ENCODE data around the gene SVEP1.
"Not testable (repeated sequence)": the region's sequence is repeated elsewhere in the genome, so short reads cannot be mapped to it uniquely, and the experiment has no call there.

Gene SVEP1

DNA sequence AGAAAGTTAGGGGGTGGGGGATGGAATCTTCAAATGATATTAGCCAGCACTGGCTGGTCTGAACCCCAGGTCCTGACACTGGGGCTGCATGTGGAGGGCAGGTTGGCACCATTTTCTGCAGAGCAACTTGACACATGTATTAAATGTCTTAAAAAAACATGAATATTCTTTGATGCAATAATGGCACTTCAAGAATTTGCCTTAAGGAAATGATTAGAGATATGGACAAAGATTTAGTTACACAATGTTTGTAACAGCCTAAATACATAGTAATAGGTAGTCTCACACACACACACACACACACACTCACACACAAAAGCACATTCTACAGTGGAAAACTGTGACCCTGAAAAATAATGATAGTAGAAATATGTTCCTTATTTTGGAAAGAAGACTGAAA is 3.6 kb downstream of the SVEP1 start:
- no peak for DNase-seq

DNA sequence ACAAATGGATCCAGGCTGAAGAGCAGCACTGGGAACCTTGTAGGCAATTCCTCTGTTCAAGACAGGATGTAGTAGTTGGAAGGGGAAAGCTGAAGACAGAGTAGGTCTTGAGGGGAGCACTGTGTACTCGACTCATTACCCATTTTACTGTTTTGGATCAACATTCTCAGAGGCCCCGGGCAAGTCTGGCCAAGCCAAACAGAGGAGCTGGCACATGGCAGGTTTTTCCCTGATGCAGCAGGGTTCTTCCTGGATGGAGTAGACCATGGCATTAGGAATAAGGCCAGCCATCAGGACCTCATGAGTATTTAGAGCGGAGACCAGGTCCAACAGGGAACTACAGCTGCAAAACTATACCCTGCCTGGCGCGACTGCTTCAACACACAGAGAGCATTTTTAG is 4.4 kb downstream of the SVEP1 start:
- DNase-seq: no peak

DNA sequence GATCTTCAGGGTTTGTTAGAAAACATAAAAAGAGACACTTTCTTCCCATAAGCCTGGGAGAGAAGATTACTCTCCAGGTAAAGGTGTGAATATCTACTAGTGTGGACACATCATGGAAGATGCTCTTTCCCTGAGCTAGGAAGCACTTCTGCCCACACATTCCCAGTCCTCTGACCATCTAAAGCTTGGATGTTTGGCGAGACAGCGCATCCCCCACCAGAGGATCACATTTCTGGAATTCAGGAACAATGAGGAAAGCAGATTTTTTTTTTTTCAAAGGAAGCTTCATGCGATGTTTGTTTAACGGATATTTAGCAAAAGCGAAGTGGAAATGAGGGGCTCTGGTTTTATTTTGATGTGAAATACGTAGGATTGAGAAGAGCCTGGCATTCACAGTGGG is 6.2 kb downstream of the SVEP1 start:
- DNase-seq: no peak

DNA sequence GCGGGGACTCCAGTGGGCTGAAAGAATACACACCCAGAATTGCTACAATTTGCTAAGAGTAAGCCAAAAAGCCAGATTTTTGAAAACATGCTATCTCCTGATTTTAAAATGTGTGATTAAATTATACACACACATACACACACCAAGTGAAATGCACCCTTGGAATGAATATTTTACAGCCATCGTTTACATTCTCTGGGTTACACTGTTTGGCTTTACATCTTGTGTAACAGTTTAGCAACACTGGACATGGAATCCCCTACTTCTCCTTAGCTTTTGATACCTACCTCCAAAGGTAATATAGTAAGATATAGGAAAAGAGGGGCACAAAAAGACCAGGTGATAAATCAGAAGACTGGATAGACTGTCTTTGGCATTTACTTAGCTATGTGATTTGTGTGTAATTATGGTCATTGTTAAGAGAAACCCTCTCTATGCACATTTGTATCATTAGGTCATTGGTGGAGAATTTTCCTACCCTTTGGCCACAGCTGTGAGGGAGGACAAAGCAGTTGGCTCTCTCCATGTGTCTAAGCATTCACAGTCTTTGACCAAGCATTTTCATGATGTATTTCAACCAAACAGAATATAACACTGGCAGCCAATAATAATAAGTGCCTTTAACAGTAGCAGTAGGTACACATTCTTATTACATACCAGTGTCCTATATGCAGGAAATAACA is 7.6 kb downstream of the SVEP1 start:
- no peak for DNase-seq

DNA sequence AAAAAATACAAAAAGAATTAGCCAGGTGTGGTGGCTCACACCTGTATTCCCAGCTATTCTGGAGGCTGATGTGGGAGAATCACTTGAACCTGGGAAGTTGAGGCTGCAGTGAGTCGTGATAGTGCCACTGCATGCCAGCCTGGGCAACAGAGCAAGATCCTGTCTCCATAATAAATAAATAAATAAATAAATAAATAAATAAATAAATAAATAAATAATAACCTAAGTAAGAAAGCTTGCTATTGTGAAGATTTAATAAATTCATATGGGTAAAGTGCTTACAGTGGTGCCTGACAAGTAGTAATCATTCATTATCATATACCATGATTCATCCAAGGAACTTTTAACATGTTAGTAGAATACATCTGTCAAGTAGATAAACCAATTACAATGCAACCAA is 13.4 kb downstream of the SVEP1 start:
- DNase-seq: no peak

DNA sequence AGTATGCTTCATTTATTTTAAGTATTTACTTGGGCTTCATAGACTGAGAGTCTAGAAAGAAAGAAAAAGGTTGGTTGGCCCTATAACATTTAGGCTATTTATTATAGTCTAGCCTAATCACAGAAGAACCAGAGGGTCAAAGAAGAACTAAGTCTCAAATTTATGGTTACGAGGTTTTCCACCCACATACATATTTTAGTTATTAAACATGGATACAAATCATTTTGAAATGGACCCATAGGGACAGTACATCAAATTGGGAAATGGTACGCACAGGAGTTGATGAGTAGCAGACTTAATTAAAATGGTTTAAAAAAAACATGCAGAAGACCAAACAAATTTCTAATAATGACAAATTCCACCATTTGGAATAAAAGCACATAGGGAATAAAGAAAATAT is 17.7 kb downstream of the SVEP1 start:
- no peak for DNase-seq

DNA sequence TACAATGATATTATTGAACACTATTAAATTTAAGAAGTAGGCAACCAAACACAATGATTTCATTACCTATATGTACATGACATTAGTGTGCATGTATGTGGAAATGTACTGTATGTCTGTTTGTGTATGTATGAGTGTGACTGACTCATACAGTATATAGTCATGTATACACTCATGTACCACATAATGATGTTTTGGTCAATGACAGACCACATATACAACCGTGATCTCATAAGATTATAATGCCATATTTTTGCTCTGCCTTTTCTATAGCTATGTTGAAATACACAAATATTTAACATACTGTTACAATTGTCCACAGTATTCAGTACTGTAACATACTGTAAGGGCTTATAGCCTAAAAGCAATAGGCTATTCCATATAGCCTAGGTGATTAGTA is 19.7 kb downstream of the SVEP1 start:
- DNase-seq: no peak

DNA sequence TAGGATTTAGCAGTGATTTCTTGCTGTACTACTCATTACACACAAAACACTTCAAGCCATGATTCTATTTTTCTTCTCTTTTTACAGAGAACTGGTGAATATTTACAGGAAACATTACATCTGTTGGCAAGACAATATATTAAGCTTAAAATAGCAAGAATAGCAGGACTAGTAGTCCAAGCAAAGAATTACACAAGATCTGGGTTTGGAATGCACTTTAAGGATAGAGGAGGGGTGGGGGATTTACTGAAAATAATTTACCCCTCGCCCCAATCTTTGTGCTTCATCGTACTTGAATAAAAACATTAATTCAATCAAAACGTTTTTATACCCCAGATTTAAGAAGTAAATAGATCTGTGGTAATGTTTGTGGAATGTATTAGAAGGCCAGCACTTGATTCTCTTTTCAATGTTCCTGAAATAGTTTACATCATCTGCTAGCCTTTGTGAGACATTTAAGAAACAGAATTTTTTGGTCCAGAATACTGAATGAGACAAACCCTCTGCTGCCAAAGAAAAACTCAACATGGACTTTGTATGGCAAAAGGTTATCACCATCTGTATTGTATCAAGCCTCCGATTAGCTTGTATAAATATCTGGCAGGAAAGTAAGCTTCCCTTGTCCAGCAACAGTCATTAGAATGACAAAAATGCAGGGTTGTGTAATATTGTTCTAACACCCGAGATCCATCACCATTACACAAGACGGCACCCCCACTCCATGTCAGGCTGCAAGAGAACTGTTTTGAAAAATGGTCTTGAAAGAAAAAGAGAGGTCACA is 23.8 kb downstream of the SVEP1 start:
- no peak for DNase-seq

DNA sequence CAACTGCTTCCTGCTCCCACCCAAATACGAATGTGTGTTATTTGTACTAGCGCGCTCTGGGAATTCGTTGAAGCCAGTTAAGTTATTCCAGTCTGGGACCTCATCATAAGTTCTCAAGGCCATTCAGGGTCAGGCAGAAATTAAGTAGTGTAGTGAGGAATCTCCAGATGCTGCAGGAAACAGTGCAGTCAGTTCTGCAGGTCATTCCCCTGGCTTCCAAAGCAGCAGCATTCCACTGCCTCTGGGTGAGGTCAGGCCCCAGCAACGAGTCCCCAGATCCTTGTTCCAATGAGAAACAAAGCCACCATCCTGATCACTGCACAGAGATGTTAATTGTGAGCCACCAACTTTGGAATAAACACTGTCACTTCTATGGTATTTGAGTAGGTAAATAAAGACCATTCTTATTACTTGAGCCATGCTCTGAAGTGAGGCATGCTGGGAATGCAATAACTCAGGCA is 33.1 kb downstream of the SVEP1 start:
- no peak for DNase-seq

DNA sequence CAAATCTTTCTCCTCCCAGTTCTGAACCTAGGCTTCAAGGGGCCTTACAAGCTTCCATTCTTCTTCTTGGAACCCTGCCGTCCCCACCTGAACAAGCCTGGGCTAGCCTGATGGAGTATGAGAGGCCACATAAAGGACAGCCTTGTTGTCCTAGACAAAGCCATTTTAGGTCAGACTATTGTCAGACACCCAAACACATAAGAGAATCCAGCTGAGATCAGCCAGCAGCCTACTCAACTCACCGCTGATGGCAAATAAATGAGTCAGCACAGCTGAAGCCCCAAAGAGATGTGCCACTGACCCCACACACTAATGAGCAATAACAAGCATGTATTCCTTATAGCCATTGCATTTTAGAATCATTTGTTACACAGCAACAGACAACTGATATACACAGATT is 33.8 kb downstream of the SVEP1 start:
- DNase-seq: no peak

DNA sequence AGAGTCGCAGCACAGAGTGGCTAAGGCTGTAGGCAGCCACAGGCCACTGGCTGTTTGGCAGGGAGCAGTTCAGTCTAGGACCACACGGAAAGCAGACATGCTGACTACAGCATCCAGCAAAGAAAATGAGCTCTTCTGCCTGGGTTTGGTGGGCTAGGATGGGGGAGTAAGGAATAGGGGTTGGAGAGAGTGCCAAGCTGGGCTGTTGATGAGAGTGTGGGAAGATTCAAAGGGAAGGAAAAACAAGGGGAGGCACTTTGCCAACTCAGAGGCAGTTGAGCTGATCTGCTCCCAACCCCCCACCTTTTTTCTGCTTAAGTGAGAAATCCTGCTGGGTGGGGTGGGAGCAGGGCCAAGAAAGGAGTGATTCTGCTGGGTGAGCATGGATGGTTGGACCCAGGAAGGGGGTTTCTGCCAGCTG is 35.9 kb downstream of the SVEP1 start:
- no peak for DNase-seq

DNA sequence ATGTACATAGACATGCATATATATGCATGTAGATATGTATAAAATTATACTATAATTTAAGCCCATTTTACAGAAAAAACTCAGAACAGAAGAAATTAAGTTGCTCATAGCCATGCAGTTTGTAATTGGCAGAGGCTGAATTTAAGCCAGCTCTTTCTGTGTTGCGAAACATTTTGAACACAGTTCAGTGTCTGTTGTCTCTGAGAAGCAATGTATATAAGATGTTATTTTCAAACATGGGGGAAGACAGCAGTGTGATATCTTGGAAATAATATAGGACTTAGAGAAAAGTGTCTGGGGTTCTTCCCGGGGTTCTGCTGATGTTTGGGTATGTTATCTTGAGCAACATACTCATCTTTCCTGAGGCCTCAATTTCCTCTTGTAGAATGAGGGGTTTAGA is 37.6 kb downstream of the SVEP1 start:
- no peak for DNase-seq

DNA sequence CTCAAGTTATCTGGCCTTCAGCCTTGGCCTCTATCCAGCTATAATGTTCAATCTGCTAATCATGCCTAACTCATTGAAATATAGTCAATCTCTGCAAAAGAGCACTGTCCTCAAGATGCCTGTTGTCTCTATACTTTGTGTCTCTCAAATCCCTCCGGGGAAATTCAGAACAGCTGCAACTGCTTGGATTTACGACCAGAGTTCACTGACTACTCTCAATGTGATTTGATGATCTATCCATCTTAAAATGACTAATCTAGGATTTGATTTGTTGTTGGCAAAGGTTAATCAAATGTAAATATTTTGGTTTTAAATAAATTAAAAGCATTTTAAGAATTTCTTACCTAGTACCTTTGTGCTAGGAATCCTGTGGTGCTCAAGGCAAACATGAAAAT is 40.9 kb downstream of the SVEP1 start:
- no peak for DNase-seq

DNA sequence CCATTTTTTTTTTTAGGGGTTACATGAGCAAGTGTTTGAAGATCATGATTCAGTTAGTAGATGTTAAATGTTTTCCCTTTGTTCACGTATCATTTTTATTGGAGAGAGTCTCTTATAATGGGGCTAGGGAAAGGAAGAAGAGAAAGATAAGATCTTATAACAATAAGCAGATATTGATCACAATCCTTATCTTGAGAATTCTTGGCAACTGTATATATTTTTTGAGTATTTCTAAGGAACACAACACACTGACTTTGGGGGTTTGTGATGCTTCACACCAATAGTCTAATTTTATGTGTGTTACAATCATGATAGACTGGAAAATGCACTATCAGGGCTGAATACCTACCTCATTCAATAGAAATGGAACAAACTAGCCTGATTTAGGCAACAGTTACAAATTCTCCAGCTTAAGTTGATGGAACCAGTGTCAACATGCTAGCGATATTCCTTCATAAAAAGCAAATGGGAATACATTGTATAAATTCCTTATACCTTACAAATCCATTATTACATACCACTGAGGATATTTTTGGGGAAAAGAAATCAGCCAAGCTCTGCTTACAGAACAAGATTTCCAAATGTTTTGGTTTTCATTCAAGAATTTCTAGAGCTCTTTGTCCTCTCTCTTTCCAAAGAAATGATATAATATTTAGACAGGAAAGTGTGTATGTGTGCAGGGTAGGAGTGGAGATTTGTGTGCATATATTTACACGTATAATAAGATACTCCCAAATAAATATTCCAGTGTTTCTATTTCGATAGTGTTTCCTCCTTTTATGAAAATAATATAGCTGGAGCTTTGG is 41.5 kb downstream of the SVEP1 start:
- no peak for DNase-seq

DNA sequence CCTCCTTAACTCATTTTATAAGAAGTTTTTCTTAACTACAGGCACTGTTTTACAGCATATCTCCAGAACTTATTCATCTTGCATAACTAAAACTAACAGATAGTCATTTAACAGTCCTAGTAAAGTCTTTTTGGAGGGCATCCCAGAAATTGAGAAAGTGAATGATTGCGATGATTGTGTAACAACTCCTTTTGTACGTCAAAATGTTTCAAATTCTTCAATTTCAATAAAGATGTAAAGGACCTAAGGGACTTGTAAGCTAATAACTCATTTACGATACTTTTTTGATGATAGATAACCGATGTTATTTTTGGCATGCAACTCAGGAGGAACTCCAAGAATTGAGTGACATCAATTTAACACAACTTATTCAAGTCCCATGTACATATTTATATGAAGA is 42.7 kb downstream of the SVEP1 start:
- DNase-seq: no peak

DNA sequence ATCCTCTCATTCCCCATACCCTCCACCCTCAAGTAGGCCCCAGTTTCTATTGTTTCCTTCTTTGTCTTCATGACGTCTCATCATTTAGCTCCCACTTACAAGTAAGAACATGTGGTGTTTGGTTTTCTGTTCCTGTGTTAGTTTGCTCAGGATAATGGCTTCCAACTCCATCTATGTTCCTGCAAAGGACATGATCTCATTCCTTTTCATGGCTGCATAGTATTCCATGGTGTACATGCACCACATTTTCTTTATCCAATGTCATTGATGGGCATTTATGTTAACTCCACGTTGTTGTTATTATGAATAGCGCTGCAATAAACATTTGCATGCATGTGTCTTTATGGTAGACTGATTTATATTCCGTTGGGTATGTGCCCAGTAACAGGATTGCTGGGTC is 45.4 kb downstream of the SVEP1 start:
- DNase-seq: not testable (repeated sequence)

DNA sequence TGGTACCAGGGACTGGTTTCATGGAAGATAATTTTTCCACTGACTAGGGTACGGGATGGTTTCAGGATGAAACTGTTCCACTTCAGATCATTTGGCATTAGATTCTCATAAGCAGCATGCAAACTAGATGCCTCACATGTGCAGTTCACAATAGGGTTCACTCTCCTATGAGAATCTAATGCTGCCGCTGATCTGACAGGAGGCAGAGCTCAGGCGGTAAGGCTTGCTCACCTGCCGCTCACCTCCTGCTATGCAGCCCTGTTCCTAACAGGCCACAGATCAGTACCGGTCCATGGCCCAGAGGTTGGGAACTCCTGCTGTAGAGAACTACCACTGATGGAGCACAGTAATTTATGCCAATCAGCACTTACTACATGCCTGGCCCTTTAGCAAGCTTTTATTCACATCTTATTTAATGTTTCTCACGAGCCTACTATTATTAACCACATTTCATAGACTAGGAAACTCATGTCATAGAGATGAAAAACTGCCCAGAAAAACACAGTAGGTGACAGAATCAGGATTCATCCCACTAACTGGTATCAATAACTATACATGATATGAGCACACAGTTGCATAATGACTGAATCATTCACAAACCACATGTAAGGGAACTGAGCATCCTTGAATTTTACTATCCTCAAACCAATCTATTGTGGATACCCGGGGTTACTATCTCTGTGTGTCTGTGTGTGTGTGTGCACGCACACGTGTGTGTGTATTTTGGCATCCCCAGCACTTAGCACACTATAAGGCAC is 46.5 kb downstream of the SVEP1 start:
- DNase-seq: no peak

DNA sequence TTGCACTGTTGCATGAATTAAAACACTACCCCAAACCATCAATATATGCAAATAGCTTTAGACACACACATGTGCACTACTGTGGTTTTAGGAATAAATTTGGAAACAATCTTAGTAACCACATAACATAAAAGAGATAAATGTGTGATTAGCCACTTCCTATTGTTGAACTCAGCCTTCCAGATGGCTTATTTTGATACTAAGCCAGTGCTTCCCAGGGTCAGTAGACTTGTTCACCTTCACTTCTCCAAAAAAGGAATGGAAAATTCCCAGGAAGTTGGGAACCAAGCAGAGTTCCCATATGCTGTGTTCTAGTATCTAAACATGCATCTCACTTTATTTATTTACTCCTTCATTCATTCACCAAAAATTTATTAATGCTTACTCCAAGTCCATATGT is 47.8 kb downstream of the SVEP1 start:
- DNase-seq: no peak

DNA sequence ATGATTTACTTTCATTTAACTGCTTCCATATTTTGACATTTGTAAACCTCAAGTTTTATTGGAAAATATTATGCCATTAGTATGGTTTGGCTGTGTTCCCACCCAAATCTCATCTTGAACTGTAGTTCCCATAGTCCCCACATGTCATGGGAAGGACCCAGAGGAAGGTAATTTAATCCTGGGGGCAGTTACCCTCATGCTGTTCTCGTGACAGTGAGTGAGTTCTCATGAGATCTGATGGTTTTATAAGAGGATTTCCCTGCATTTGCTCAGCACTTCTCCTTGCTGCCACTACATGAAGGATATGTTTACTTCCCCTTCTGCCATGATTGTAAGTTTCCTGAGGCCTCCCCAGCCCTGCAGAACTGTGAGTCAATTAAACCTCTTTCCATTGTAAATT is 48.3 kb downstream of the SVEP1 start:
- peak; percentile 6 to 9 for DNase-seq

DNA sequence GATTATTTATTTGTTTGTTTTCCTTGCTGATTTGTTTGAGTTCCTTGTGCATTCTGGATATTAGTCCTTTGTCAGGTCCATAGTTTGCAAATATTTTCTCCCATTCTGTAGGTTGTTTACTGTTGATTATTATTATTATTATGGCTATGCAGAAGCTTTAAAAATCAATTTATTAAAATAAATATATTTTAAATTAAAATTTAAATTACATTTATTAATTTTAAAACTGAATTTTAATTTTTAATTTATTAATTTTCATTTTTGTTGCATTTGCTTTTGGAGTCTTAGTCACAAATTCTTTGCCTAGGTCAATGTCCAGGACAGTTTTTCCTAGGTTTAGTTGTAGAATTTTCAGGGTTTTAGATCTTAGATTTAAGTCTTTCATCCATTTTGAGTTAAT is 50.9 kb downstream of the SVEP1 start:
- DNase-seq: no peak

DNA sequence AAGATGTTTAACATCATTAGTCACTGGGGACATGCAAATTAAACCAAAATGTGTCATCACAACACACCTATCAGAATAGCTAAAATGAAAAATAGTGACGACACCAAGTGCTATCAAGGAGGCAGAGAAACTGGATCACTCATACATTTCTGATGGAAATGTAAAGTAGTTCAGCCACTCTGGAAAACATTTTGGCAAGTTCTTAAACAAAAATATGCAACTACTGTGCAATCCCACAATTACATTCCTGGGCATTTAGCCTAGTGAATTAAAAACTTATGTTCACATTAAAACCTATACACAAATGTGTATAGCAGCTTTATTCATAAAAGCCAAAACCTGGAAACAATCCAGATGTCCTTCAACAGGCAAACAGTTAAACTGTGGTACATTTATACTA is 53.1 kb downstream of the SVEP1 start:
- DNase-seq: no peak

DNA sequence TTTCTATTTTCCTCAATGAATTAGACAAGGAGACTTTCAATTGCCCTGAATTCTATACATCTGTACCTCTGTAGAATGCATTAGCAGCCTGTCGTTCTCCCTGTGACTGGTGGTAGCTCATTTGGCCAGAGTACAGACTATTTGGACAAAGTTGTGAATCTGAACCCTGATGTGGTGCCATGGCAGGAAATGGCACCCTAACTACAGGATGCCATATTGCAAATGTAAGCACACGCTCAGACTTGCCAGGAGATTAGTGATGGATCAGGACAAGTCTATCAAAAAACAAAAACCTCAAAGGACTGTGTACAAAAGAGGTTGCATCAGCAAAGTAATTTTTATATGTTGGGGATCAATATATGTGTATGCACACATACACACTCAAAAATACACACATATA is 58.3 kb downstream of the SVEP1 start:
- no peak for DNase-seq

DNA sequence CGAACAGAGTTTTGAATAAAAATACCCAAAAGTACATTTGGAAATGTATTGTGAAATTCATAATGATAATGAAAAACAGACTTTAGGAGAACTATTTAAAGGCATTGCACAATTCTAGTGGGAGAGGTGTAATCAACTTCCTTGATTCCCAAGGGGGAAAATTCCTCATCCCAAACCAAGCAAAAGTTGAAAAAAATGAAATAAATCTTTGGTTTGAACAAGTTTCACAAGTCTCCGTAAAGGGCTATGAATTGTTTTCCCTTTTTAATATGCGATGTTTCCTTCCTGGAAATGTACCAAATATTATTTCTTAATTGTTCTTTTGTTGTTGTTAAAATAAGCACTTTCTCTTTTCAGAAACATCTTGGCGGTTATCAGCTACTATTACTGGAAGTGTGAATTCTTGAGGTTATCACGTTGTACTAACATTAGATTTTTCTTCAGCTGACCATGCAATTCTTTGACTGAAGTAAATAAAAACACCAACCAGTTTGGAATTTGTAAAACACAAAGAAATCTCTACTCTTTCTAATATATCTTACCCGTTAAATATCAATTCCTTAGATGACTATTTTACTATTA is 59.3 kb downstream of the SVEP1 start:
- no peak for DNase-seq
